H9 (cell line): ENCODE data around the gene ARHGAP8. TPM values are rescaled to one million over a fixed set of nuclear protein-coding genes. Genes with fewer than 3 reads are reported as not detected.

Experiments used
- DNase-seq: peaks from one replicate; pipeline ENCODE4 v3.0.0-alpha.2; 2017
- H2AFZ ChIP-seq: one replicate; pipeline ENCODE4 v1.6.1; 2013; ENCODE audit warnings: mild to moderate bottlenecking, low read length, control low read depth, moderate library complexity
- H2AK5ac ChIP-seq: 2 replicates; pipeline ENCODE4 v1.6.1; 2013; ENCODE audit warnings: low read length, control low read depth, mixed read lengths; ENCODE audit not compliant: insufficient read length
- H2BK120ac ChIP-seq: one replicate; pipeline ENCODE4 v1.6.1; 2013; ENCODE audit warnings: low read depth, mild to moderate bottlenecking, low read length, control low read depth, inconsistent platforms; ENCODE audit not compliant: poor library complexity, severe bottlenecking
- H2BK12ac ChIP-seq: 2 replicates; pipeline ENCODE4 v1.6.1; 2013; ENCODE audit warnings: low read length, control low read depth, mixed read lengths, low read depth; ENCODE audit not compliant: insufficient read length
- H2BK15ac ChIP-seq: 2 replicates; pipeline ENCODE4 v1.6.1; 2013; ENCODE audit warnings: low read depth, low read length, control low read depth
- H2BK20ac ChIP-seq: one replicate; pipeline ENCODE4 v1.6.1; 2013; ENCODE audit warnings: low read depth, mild to moderate bottlenecking, low read length, control low read depth, inconsistent platforms; ENCODE audit not compliant: poor library complexity, severe bottlenecking
- H2BK5ac ChIP-seq: 2 replicates; pipeline ENCODE4 v1.6.1; 2013; ENCODE audit warnings: low read length, control low read depth, mixed read lengths; ENCODE audit not compliant: insufficient read length
- H3K14ac ChIP-seq: 2 replicates; pipeline ENCODE4 v1.6.1; 2013; ENCODE audit warnings: low read length, control low read depth; ENCODE audit not compliant: insufficient read depth
- H3K18ac ChIP-seq: 2 replicates; pipeline ENCODE4 v1.6.1; 2013; ENCODE audit warnings: low read depth, mild to moderate bottlenecking, mixed read lengths, low read length, control low read depth; ENCODE audit not compliant: insufficient read length
- H3K23ac ChIP-seq: 2 replicates; pipeline ENCODE4 v1.6.1; 2013; ENCODE audit warnings: low read length, control low read depth, mixed read lengths, low read depth; ENCODE audit not compliant: insufficient read length
- H3K23me2 ChIP-seq: 2 replicates; pipeline ENCODE4 v1.6.1; 2013; ENCODE audit warnings: low read depth, mild to moderate bottlenecking, mixed read lengths, low read length, control low read depth; ENCODE audit not compliant: insufficient read length, poor library complexity, severe bottlenecking
- H3K27ac ChIP-seq: 2 replicates; pipeline ENCODE4 v1.5.1; 2013; ENCODE audit warnings: low read length, control low read depth, mixed read lengths, low read depth; ENCODE audit not compliant: insufficient read length
- H3K27me3 ChIP-seq: 2 replicates; pipeline ENCODE4 v1.6.1; 2013; ENCODE audit warnings: low read length, control low read depth, inconsistent platforms; ENCODE audit not compliant: insufficient read depth
- H3K4ac ChIP-seq: 2 replicates; pipeline ENCODE4 v1.6.1; 2013; ENCODE audit warnings: low read depth, mild to moderate bottlenecking, control low read depth, inconsistent platforms, low read length, moderate library complexity
- H3K4me1 ChIP-seq: 2 replicates; pipeline ENCODE4 v1.6.1; 2013; ENCODE audit warnings: low read length, control low read depth, inconsistent platforms; ENCODE audit not compliant: insufficient read depth
- H3K4me2 ChIP-seq: 2 replicates; pipeline ENCODE4 v1.6.1; 2013; ENCODE audit warnings: low read length, control low read depth, mixed read lengths; ENCODE audit not compliant: insufficient read length, insufficient read depth
- H3K56ac ChIP-seq: 2 replicates; pipeline ENCODE4 v1.6.1; 2013; ENCODE audit warnings: low read depth, mild to moderate bottlenecking, mixed read lengths, low read length, control low read depth; ENCODE audit not compliant: insufficient read length
- H3K79me1 ChIP-seq: 2 replicates; pipeline ENCODE4 v1.6.1; 2013; ENCODE audit warnings: low read depth, mild to moderate bottlenecking, moderate library complexity, low read length, control low read depth, inconsistent platforms; ENCODE audit not compliant: insufficient read depth, poor library complexity, severe bottlenecking
- H3K79me2 ChIP-seq: 2 replicates; pipeline ENCODE4 v1.6.1; 2013; ENCODE audit warnings: low read length, control low read depth, inconsistent platforms; ENCODE audit not compliant: insufficient read depth
- H3K9ac ChIP-seq: 2 replicates; pipeline ENCODE4 v1.6.1; 2013; ENCODE audit warnings: low read length, control low read depth, mixed read lengths; ENCODE audit not compliant: insufficient read length; ENCODE audit errors: extremely low read depth
- H3K9me3 ChIP-seq: one replicate; pipeline ENCODE4 v1.6.1; 2013; ENCODE audit warnings: low read depth, low read length, inconsistent platforms; ENCODE audit not compliant: control insufficient read depth
- H3T11ph ChIP-seq: one replicate; pipeline ENCODE4 v1.6.1; 2013; ENCODE audit warnings: mild to moderate bottlenecking, low read length, control low read depth, inconsistent platforms
- H4K20me1 ChIP-seq: one replicate; pipeline ENCODE4 v1.6.1; 2013; ENCODE audit not compliant: control insufficient read depth, insufficient read length, insufficient read depth
- H4K5ac ChIP-seq: 2 replicates; pipeline ENCODE4 v1.6.1; 2013; ENCODE audit warnings: low read depth, mild to moderate bottlenecking, mixed read lengths, low read length, control low read depth; ENCODE audit not compliant: insufficient read length
- H4K8ac ChIP-seq: replicated peaks from 2 replicates; pipeline ENCODE4 v1.6.1; 2013; ENCODE audit warnings: low read length, control low read depth, mixed read lengths, low read depth; ENCODE audit not compliant: insufficient read length
- H4K91ac ChIP-seq: 2 replicates; pipeline ENCODE4 v1.6.1; 2013; ENCODE audit warnings: low read depth, mild to moderate bottlenecking, moderate library complexity, mixed read lengths, low read length, control low read depth; ENCODE audit not compliant: insufficient read length
- H3K27ac Mint-ChIP-seq, 3 experiments: 2 replicates in 2 of 3; 3 replicates in 1 of 3; pipeline ENCODE4 v1.8.0; 2020 to 2021; ENCODE audit warnings: mixed read lengths in 3 of 3, mild to moderate bottlenecking in 1 of 3, moderate library complexity in 1 of 3
- H3K27me3 Mint-ChIP-seq: 2 replicates; pipeline ENCODE4 v1.8.0; 2021; ENCODE audit warnings: low read depth, mild to moderate bottlenecking, moderate library complexity, mixed read lengths
- H3K36me3 Mint-ChIP-seq, 3 experiments: 2 replicates in 2 of 3; 3 replicates in 1 of 3; pipeline ENCODE4 v1.8.0; 2020 to 2021; ENCODE audit warnings: low read depth in 3 of 3, mixed read lengths in 3 of 3; ENCODE audit not compliant: insufficient read depth in 1 of 3
- H3K4me1 Mint-ChIP-seq, 2 experiments: 2 replicates each; pipeline ENCODE4 v1.8.0; 2020; ENCODE audit warnings: mixed read lengths in 2 of 2
- H3K4me3 Mint-ChIP-seq, 2 experiments: 2 replicates in 1 of 2; 3 replicates in 1 of 2; pipeline ENCODE4 v1.8.0; 2020 to 2021; ENCODE audit warnings: mild to moderate bottlenecking in 2 of 2, mixed read lengths in 2 of 2, moderate library complexity in 1 of 2
- H3K9me3 Mint-ChIP-seq, 2 experiments: 2 replicates in 1 of 2; 3 replicates in 1 of 2; pipeline ENCODE4 v1.8.0; 2020; ENCODE audit warnings: mild to moderate bottlenecking in 2 of 2, mixed read lengths in 2 of 2, moderate library complexity in 1 of 2
- CTCF ChIP-seq: fragments of 200-600 bp; sonication (generic); conservative IDR thresholded peaks from 3 replicates; pipeline ENCODE4 v1.8.0; 2021; ENCODE audit warnings: antibody characterized with exemption, mild to moderate bottlenecking
- WGBS: extraction: QIAGEN DNeasy Blood & Tissue Kit; methylation state at CpG from one replicate; pipeline ENCODE4 v1.1.7; 2013; ENCODE audit warnings: missing lambda C conversion rate, low lambda C conversion rate, mixed read lengths; ENCODE audit not compliant: insufficient read length; ENCODE audit errors: extremely low coverage; 5-methylcytosine and 5-hydroxymethylcytosine counted together
- total RNA-seq: library from RNA; stranded (reverse); gene quantifications from 2 replicates; pipeline ENCODE4 v1.2.1, GENCODE V29; 2021

The ARHGAP8 gene
- total RNA-seq, 1 experiment from 2014 or later: 35.4 TPM

GRCh38 chr22:44827666-44828190 lies 75.4 kb downstream of the ARHGAP8 start:
- H4K91ac ChIP-seq: no peak overlapping the region
- no peaks in the 10 kb centered on the region for H4K20me1 ChIP-seq
- no peak overlapping the region for H3K9ac ChIP-seq
- H3K14ac ChIP-seq: no peak overlapping the region
- no peak overlapping the region for H3T11ph ChIP-seq
- Mint-ChIP-seq H3K27ac (no peak overlapping the region; a peak in 1 of 7 replicates), H3K4me1 (no peaks in the 10 kb centered on the region), H3K36me3 (peaks cover 19 to 35% (median 34%) of the 10 kb centered on the region in 3 experiments), H3K4me3 (no peak overlapping the region; a peak in 1 of 5 replicates), H3K9me3 (peaks cover 0 to 10% of the 10 kb centered on the region in 2 experiments; a peak in 4 of 5 replicates), H3K27me3 (no peaks in the 10 kb centered on the region)
- no peak overlapping the region for H2BK120ac ChIP-seq
- H3K27me3 ChIP-seq: no peaks in the 10 kb centered on the region
- no peak overlapping the region for H4K8ac ChIP-seq
- no peak overlapping the region for H2BK20ac ChIP-seq
- no peaks in the 10 kb centered on the region for H3K79me2 ChIP-seq
- no peak for DNase-seq
- H3K4me2 ChIP-seq: no peak overlapping the region
- H3K18ac ChIP-seq: no peak overlapping the region
- no peaks in the 10 kb centered on the region for H3K4me1 ChIP-seq
- H2AFZ ChIP-seq: no peak overlapping the region
- no peak overlapping the region for H3K4ac ChIP-seq
- H2BK5ac ChIP-seq: no peak overlapping the region
- H2BK12ac ChIP-seq: no peak overlapping the region
- H3K79me1 ChIP-seq: no peaks in the 10 kb centered on the region
- H3K27ac ChIP-seq: no peak overlapping the region
- H4K5ac ChIP-seq: no peak overlapping the region
- no peak overlapping the region for H2BK15ac ChIP-seq
- H3K9me3 ChIP-seq: no peaks in the 10 kb centered on the region
- H3K23ac ChIP-seq: no peak overlapping the region
- no CpG with 5 or more reads among the region's 16 CpGs for WGBS
- H2AK5ac ChIP-seq: no peak overlapping the region
- H3K56ac ChIP-seq: no peak overlapping the region
- no peaks in the 10 kb centered on the region for H3K23me2 ChIP-seq
- no peak for TF ChIP-seq CTCF
